ENCODE data around the gene ZNF672. TPM values are rescaled to one million over a fixed set of nuclear protein-coding genes. Genes with fewer than 3 reads are reported as not detected.

Gene ZNF672
- polyA plus RNA-seq, 4 donors, result 17.2 to 25.7 (median 21.3) TPM

DNA sequence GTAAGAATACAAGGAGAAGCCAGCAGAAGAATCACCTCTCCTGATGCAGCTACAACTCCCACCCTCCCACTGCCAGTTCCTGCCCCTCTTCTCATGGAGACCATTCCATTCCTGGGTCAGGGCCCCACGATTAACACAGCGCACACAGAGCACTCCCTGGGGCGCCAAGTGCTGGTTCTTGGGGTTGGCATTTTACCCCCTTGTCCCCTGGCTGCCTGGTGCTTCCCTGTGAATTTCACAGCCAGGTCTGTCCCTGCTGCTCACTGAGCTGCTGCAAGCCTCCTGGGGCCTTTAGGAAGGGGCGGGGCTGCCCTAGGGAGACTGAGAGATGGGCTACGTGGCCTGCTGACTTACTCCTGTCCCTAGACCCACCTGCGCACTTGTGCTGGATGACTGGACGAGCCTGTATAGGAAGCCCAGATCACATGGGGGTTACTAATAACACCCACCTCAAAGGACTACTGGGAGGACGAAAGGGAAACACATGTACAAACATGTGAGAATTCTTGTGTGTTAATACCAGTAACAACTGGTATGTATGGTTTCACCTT, 4.8 kb downstream of the ZNF672 start:
- DNase-seq (no peak), FAIRE-seq (no peak)
- 82 to 90% (median 90%) methylated on average over 8 of the region's 8 CpGs for WGBS, 3 donors
- H3K4me1 ChIP-seq (ENCODE audit: control insufficient read depth in 3 of 3, insufficient read depth in 2 of 3, low read depth in 1 of 3, low read length in 2 of 3), result peaks cover 0 to 3% (median 0%) of the 10 kb centered on the region in 3 donors
- H3K4me3 ChIP-seq (ENCODE audit: low read depth in 1 of 3, low read length in 3 of 3), result no peak overlapping the region
- H3K27ac ChIP-seq (ENCODE audit: low read depth in 1 of 3, low read length in 2 of 3), result no peak overlapping the region
- H3K27me3 ChIP-seq (ENCODE audit: control insufficient read depth in 3 of 3, insufficient read depth in 3 of 3, low read length in 3 of 3), result no peaks in the 10 kb centered on the region
- peaks cover 6 to 34% (median 22%) of the 10 kb centered on the region in 3 donors for H3K36me3 ChIP-seq (ENCODE audit: control insufficient read depth in 3 of 3, insufficient read depth in 2 of 3, low read depth in 1 of 3, low read length in 3 of 3)
- H3K9me3 ChIP-seq (ENCODE audit: control insufficient read depth in 2 of 2, insufficient read depth in 1 of 2, low read depth in 1 of 2, low read length in 1 of 2), result no peaks in the 10 kb centered on the region

DNA sequence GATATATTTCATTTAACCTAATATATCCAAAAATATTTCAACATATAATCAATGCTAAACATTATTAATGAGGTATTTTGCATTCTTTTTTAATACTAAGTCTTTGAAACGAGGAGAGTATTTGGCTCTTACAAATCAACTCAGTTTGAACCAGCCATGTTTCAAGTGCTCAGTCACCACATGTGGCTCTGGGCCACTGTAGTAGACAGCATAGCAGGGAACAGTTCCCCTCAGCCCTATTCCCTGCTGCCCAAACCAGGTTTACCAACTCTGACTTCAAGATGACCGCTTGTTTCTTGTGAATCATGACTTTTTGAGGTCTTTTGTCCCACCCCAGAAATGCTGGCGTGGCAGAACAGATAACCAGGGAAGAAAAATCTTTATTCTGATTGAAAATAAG, 5.7 kb downstream of the ZNF672 start:
- no peak for FAIRE-seq
- Histone ChIP-seq H3K36me3 (ENCODE audit: control insufficient read depth in 3 of 3, insufficient read depth in 2 of 3, low read depth in 1 of 3, low read length in 3 of 3) (peaks cover 13 to 43% (median 25%) of the 10 kb centered on the region in 3 donors), H3K9me3 (ENCODE audit: control insufficient read depth in 2 of 2, insufficient read depth in 1 of 2, low read depth in 1 of 2, low read length in 1 of 2) (no peaks in the 10 kb centered on the region), H3K4me3 (ENCODE audit: low read depth in 1 of 3, low read length in 3 of 3) (no peak overlapping the region), H3K27ac (ENCODE audit: low read depth in 1 of 3, low read length in 2 of 3) (no peak overlapping the region), H3K27me3 (ENCODE audit: control insufficient read depth in 3 of 3, insufficient read depth in 3 of 3, low read length in 3 of 3) (no peaks in the 10 kb centered on the region), H3K4me1 (ENCODE audit: control insufficient read depth in 3 of 3, insufficient read depth in 2 of 3, low read depth in 1 of 3, low read length in 2 of 3) (peaks cover 0 to 3% (median 0%) of the 10 kb centered on the region in 3 donors)
- no peak for DNase-seq
- WGBS, 3 donors, result 55 to 90% (median 89%) methylated on average over 3 of the region's 3 CpGs

DNA sequence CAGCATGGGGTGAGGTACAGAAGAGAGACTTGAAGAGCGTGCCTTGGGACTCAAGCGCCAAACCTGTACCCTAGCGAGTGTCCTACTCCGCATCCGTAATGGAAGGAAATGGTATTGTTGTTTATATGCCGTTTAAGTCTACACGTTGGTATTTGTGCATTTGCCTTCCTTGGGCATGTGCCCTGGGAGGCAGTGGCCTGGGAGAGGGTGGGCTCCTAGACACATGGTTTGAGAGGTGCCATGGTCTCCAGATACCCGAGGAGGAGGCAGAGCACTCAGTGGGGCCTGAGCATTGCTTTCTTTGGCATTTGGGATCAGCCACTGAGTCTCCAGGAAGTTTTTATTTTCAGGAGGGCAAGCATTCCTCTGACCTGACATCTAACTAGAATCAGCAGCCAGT, 6.5 kb downstream of the ZNF672 start:
- no peaks in the 10 kb centered on the region for H3K9me3 ChIP-seq (ENCODE audit: control insufficient read depth in 2 of 2, insufficient read depth in 1 of 2, low read depth in 1 of 2, low read length in 1 of 2)
- H3K27me3 ChIP-seq (ENCODE audit: control insufficient read depth in 3 of 3, insufficient read depth in 3 of 3, low read length in 3 of 3), result no peaks in the 10 kb centered on the region
- DNase-seq (no peak), FAIRE-seq (no peak)
- H3K27ac ChIP-seq (ENCODE audit: low read depth in 1 of 3, low read length in 2 of 3), result no peak overlapping the region
- WGBS, 3 donors, result 92 to 93% (median 93%) methylated on average over 8 of the region's 8 CpGs
- peaks cover 14 to 51% (median 25%) of the 10 kb centered on the region in 3 donors for H3K36me3 ChIP-seq (ENCODE audit: control insufficient read depth in 3 of 3, insufficient read depth in 2 of 3, low read depth in 1 of 3, low read length in 3 of 3)
- H3K4me3 ChIP-seq (ENCODE audit: low read depth in 1 of 3, low read length in 3 of 3), result no peak overlapping the region
- no peaks in the 10 kb centered on the region for H3K4me1 ChIP-seq (ENCODE audit: control insufficient read depth in 3 of 3, insufficient read depth in 2 of 3, low read depth in 1 of 3, low read length in 2 of 3)

DNA sequence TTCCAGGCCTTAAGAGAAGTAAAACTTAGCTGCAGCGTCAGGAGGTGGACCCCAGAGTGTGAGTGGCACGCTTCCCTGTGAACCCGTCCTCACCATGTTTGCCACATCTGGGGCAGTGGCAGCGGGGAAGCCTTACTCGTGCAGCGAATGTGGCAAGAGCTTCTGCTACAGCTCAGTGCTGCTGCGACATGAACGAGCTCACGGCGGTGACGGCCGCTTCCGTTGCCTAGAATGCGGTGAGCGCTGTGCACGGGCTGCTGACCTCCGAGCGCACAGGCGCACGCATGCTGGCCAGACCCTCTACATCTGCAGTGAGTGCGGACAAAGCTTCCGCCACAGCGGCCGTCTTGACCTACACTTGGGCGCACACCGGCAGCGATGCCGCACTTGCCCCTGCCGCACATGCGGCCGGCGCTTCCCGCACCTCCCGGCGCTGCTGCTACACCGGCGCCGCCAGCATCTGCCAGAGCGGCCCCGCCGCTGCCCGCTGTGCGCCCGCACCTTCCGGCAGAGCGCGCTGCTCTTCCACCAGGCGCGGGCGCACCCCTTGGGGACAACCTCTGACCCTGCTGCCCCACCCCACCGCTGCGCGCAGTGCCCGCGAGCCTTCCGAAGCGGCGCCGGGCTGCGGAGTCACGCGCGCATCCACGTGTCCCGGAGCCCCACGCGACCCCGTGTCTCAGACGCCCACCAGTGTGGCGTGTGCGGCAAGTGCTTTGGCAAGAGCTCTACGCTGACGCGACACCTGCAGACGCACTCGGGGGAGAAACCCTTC, 9.3 kb downstream of the ZNF672 start:
- H3K36me3 ChIP-seq (ENCODE audit: control insufficient read depth in 3 of 3, insufficient read depth in 2 of 3, low read depth in 1 of 3, low read length in 3 of 3), result peaks cover 14 to 76% (median 32%) of the 10 kb centered on the region in 3 donors
- FAIRE-seq (no peak), DNase-seq (no peak)
- H3K27ac ChIP-seq (ENCODE audit: low read depth in 1 of 3, low read length in 2 of 3), result no peak overlapping the region
- no peak overlapping the region for H3K4me3 ChIP-seq (ENCODE audit: low read depth in 1 of 3, low read length in 3 of 3)
- H3K27me3 ChIP-seq (ENCODE audit: control insufficient read depth in 3 of 3, insufficient read depth in 3 of 3, low read length in 3 of 3), result no peaks in the 10 kb centered on the region
- 95 to 98% (median 97%) methylated on average over 53 to 76 of the region's 76 CpGs for WGBS, 3 donors
- H3K4me1 ChIP-seq (ENCODE audit: control insufficient read depth in 3 of 3, insufficient read depth in 2 of 3, low read depth in 1 of 3, low read length in 2 of 3), result no peaks in the 10 kb centered on the region
- H3K9me3 ChIP-seq (ENCODE audit: control insufficient read depth in 2 of 2, insufficient read depth in 1 of 2, low read depth in 1 of 2, low read length in 1 of 2), result no peaks in the 10 kb centered on the region

DNA sequence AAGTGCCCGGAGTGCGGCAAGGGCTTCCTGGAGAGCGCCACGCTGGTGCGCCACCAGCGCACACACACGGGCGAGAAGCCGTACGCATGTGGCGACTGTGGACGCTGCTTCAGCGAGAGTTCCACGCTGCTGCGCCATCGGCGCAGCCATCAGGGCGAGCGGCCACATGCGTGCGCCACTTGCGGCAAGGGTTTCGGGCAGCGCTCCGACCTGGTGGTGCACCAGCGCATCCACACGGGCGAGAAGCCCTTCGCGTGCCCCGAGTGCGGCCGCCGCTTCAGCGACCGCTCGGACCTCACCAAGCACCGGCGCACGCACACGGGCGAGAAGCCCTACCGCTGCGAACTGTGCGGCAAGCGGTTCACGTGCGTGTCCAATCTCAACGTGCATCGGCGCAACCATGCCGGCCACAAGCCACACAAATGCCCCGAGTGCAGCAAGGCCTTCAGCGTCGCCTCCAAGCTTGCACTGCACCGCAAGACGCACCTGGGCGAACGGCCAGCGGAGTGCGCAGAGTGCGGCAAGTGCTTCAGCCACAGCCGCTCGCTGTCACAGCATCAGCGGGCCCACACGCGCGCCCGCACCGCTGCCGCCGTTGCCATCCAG, 10.0 kb downstream of the ZNF672 start:
- FAIRE-seq, result no peak

DNA sequence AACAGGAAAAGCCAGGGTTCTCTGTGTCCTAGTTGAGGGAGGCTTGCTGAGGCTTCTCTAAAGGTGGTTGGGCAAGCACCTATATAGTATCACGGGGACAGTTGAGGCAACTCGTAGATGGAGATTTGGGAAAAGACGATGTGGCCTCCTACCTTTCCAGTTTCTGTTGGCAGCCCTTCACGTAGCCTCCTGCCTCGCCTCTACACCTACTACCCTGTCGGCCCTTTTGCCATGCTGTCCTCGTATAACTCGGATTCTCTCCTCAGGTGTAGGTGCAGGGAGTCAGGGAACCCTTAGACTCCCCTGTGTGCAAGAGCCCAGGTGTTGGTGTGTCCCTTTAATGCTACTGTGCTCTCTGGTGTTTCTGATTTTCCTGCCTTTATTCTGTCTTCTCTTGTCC, 10.6 kb downstream of the ZNF672 start:
- WGBS, 3 donors, result 90 to 93% (median 90%) methylated on average over 8 of the region's 8 CpGs

More for the DNA sequence above, 10.0 kb downstream of the ZNF672 start:
- H3K9me3 ChIP-seq (ENCODE audit: control insufficient read depth in 2 of 2, insufficient read depth in 1 of 2, low read depth in 1 of 2, low read length in 1 of 2), result no peaks in the 10 kb centered on the region
- no peak overlapping the region for H3K27ac ChIP-seq (ENCODE audit: low read depth in 1 of 3, low read length in 2 of 3)
- no peaks in the 10 kb centered on the region for H3K4me1 ChIP-seq (ENCODE audit: control insufficient read depth in 3 of 3, insufficient read depth in 2 of 3, low read depth in 1 of 3, low read length in 2 of 3)
- no peaks in the 10 kb centered on the region for H3K27me3 ChIP-seq (ENCODE audit: control insufficient read depth in 3 of 3, insufficient read depth in 3 of 3, low read length in 3 of 3)
- H3K36me3 ChIP-seq (ENCODE audit: control insufficient read depth in 3 of 3, insufficient read depth in 2 of 3, low read depth in 1 of 3, low read length in 3 of 3), result peaks cover 14 to 77% (median 32%) of the 10 kb centered on the region in 3 donors
- 96 to 98% (median 97%) methylated on average over 72 of the region's 72 CpGs for WGBS, 3 donors
- DNase-seq, result no peak
- no peak overlapping the region for H3K4me3 ChIP-seq (ENCODE audit: low read depth in 1 of 3, low read length in 3 of 3)

DNA sequence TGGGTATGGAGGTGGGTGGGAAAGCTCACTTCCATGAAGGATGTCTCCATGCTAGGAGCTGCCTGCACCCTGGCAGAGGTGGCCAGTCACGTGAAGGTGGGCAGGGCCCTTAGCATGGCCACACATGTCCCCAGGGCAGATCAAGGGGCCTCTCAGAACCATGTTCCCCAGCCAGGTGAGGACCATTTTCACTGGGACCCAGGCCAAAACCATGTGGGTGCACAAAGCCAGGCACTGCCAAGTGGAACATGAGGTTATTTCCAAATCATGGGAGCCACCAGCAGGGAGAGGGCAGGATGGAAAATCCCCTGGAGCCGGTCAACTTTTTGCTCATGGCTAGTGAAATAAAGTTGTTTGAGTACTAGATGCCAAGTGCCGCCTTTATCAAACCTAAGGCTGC, 11.1 kb downstream of the ZNF672 start:
- no peak overlapping the region for H3K4me3 ChIP-seq (ENCODE audit: low read depth in 1 of 3, low read length in 3 of 3)
- no peaks in the 10 kb centered on the region for H3K4me1 ChIP-seq (ENCODE audit: control insufficient read depth in 3 of 3, insufficient read depth in 2 of 3, low read depth in 1 of 3, low read length in 2 of 3)
- H3K36me3 ChIP-seq (ENCODE audit: control insufficient read depth in 3 of 3, insufficient read depth in 2 of 3, low read depth in 1 of 3, low read length in 3 of 3), result peaks cover 14 to 86% (median 32%) of the 10 kb centered on the region in 3 donors
- no peaks in the 10 kb centered on the region for H3K9me3 ChIP-seq (ENCODE audit: control insufficient read depth in 2 of 2, insufficient read depth in 1 of 2, low read depth in 1 of 2, low read length in 1 of 2)
- 88 to 96% (median 95%) methylated on average over 3 of the region's 3 CpGs for WGBS, 3 donors
- FAIRE-seq, result no peak
- no peak overlapping the region for H3K27ac ChIP-seq (ENCODE audit: low read depth in 1 of 3, low read length in 2 of 3)
- no peak for DNase-seq
- no peaks in the 10 kb centered on the region for H3K27me3 ChIP-seq (ENCODE audit: control insufficient read depth in 3 of 3, insufficient read depth in 3 of 3, low read length in 3 of 3)

More for the DNA sequence above, 10.6 kb downstream of the ZNF672 start:
- no peaks in the 10 kb centered on the region for H3K27me3 ChIP-seq (ENCODE audit: control insufficient read depth in 3 of 3, insufficient read depth in 3 of 3, low read length in 3 of 3)
- no peak overlapping the region for H3K4me3 ChIP-seq (ENCODE audit: low read depth in 1 of 3, low read length in 3 of 3)
- peaks cover 14 to 81% (median 32%) of the 10 kb centered on the region in 3 donors for H3K36me3 ChIP-seq (ENCODE audit: control insufficient read depth in 3 of 3, insufficient read depth in 2 of 3, low read depth in 1 of 3, low read length in 3 of 3)
- no peak for DNase-seq
- no peak for FAIRE-seq
- no peak overlapping the region for H3K27ac ChIP-seq (ENCODE audit: low read depth in 1 of 3, low read length in 2 of 3)
- H3K9me3 ChIP-seq (ENCODE audit: control insufficient read depth in 2 of 2, insufficient read depth in 1 of 2, low read depth in 1 of 2, low read length in 1 of 2), result no peaks in the 10 kb centered on the region
- no peaks in the 10 kb centered on the region for H3K4me1 ChIP-seq (ENCODE audit: control insufficient read depth in 3 of 3, insufficient read depth in 2 of 3, low read depth in 1 of 3, low read length in 2 of 3)

DNA sequence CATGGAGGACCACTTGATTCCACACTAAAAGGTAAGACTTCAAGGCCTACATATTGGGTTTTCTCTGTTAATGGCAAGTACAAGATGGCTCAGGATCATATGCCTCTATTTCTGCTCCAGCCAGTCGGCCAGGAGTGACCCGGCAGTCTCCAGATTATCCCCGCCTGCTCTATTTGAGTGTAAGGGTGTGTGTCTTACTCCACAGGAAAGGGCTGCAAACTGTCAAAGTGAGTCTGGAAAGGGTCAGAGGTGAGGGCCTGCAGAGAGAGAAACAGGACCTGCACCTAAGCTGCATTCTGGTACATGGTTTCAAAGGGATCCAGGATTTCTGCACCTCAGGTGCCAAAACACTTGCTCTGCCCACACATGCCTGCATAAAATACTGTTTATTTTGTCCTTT, 11.6 kb downstream of the ZNF672 start:
- peaks cover 14 to 83% (median 30%) of the 10 kb centered on the region in 3 donors for H3K36me3 ChIP-seq (ENCODE audit: control insufficient read depth in 3 of 3, insufficient read depth in 2 of 3, low read depth in 1 of 3, low read length in 3 of 3)
- DNase-seq, result no peak

More for the DNA sequence above, 11.6 kb downstream of the ZNF672 start:
- no peaks in the 10 kb centered on the region for H3K4me1 ChIP-seq (ENCODE audit: control insufficient read depth in 3 of 3, insufficient read depth in 2 of 3, low read depth in 1 of 3, low read length in 2 of 3)
- no peaks in the 10 kb centered on the region for H3K9me3 ChIP-seq (ENCODE audit: control insufficient read depth in 2 of 2, insufficient read depth in 1 of 2, low read depth in 1 of 2, low read length in 1 of 2)
- H3K27me3 ChIP-seq (ENCODE audit: control insufficient read depth in 3 of 3, insufficient read depth in 3 of 3, low read length in 3 of 3), result no peaks in the 10 kb centered on the region
- WGBS, 3 donors, result 78 to 91% (median 88%) methylated on average over 3 of the region's 3 CpGs
- FAIRE-seq, result no peak
- no peak overlapping the region for H3K27ac ChIP-seq (ENCODE audit: low read depth in 1 of 3, low read length in 2 of 3)
- no peak overlapping the region for H3K4me3 ChIP-seq (ENCODE audit: low read depth in 1 of 3, low read length in 3 of 3)
